Myocyte (in vitro differentiated cells): ENCODE data around the gene PCDHGA1. TPM values are rescaled to one million over a fixed set of nuclear protein-coding genes. Genes with fewer than 3 reads are reported as not detected.
"Not testable (repeated sequence)": the region's sequence is repeated elsewhere in the genome, so short reads cannot be mapped to it uniquely, and the experiment has no call there.

Experiments
- DNase-seq: peaks from one replicate; pipeline ENCODE4 v3.0.0-alpha.2; 2012; ENCODE audit warnings: low read depth
- total RNA-seq: library from RNA; depleted of rRNA; stranded (reverse); fragments of >200 nt; gene quantifications from 2 replicates; pipeline ENCODE4 v1.2.3, GENCODE V29; 2014

The PCDHGA1 gene
- total RNA-seq, 1 donor from 2014 or later: 5.9 TPM

DNA sequence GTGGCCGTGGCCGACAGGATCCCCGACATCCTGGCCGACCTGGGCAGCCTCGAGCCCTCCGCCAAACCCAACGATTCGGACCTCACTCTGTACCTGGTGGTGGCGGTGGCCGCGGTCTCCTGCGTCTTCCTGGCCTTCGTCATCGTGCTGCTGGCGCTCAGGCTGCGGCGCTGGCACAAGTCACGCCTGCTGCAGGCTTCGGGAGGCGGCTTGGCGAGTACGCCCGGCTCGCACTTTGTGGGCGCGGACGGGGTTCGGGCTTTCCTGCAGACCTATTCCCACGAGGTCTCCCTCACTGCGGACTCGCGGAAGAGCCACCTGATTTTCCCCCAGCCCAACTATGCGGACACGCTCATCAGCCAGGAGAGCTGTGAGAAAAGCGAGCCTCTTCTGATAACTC lies 15.7 kb downstream of the PCDHGA1 start:
- not testable (repeated sequence) for DNase-seq

DNA sequence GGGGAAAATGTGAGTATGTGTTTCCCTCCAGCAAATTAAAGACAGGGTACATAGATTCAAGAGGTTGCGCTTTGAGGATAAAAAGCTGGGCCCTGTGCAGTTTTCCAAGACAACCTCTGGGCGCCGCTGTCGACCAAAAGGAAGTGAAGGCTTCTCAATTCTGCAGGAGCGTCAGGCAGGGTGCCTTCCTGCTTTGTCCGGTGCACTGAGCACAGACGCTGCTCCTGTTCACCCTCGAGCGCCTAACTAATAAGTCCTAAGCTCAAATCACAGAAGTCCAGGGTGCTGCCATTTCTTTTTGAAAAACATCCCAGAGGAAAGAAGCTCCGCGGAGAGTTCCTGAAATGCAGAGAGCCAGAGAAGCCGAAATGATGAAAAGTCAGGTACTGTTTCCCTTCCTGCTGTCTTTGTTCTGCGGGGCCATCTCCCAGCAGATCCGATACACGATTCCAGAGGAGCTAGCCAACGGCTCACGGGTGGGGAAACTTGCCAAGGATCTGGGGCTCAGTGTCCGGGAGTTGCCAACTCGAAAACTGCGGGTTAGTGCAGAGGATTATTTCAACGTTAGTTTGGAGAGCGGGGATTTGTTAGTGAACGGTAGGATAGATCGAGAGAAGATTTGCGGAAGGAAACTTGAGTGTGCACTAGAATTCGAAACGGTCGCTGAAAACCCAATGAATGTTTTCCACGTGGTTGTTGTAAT lies 19.8 kb downstream of the PCDHGA1 start, which contains the start of gene PCDHGB1:
TSS of gene PCDHGB1 (plus strand) at position 183 of the 703 bp plus-strand sequence. CDS start at position 345, 162 bp downstream.
- DNase-seq: peak; percentile 72

DNA sequence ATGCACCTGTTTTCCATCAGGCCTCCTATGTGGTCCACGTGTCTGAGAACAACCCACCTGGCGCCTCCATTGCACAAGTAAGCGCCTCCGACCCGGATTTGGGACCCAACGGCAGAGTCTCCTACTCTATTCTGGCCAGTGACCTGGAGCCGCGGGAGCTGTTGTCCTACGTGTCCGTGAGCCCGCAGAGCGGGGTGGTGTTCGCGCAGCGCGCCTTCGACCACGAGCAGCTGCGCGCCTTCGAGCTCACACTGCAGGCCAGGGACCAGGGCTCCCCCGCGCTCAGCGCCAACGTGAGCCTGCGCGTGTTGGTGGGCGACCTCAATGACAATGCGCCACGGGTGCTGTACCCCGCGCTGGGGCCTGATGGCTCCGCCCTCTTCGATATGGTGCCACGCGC lies 21.3 kb downstream of the PCDHGA1 start:
- no peak for DNase-seq

DNA sequence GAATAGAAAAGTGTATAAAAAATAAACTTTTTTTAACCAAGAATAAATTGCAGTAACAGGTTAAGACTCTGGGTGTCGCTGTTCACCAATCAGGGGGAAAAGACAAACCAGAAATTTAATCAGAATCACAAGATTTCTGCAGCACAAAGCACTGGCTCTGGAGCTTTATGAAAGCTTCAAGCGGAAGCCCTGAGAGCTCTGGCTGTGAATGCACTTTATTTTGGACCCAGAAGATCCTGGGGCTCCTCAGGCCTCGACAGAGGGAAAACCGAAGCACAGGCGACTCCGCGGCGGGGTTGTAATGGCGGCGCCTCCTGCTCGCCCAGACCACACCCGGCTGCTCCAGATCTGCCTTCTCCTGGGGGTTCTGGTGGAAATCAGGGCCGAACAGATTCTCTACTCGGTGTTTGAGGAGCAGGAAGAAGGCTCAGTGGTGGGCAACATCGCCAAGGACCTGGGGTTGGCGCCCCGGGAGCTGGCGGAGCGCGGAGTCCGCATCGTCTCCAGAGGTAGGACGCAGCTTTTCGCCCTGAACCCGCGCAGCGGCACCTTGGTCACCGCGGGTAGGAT lies 24.7 kb downstream of the PCDHGA1 start, which contains the start of gene PCDHGA4:
TSS of gene PCDHGA4 (plus strand) at position 122 of the 570 bp plus-strand sequence. CDS start at position 209, 87 bp downstream.
- no peak for DNase-seq

DNA sequence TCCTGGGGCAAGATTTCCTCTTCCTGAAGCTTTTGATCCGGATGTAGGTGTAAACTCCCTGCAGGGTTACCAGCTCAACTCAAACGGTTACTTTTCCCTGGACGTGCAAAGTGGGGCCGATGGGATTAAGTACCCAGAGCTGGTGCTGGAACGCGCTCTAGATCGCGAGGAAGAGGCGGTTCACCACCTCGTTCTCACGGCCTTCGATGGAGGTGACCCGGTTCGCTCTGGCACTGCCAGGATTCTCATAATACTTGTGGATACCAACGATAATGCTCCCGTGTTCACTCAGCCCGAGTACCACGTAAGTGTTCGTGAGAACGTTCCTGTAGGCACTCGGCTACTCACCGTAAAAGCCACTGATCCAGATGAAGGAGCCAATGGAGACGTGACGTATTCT lies 25.3 kb downstream of the PCDHGA1 start:
- DNase-seq: no peak

DNA sequence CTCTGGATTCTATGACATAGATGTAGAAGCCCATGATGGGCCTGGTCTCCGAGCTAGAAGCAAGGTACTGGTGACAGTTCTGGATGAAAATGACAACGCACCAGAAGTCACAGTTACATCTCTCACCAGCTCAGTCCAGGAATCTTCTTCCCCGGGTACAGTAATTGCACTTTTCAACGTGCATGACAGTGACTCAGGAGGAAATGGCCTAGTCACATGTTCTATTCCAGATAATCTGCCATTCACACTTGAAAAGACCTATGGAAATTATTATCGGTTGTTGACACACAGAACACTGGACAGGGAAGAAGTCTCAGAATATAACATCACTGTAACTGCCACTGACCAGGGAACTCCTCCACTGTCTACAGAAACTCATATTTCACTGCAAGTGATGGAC lies 25.8 kb downstream of the PCDHGA1 start:
- DNase-seq: no peak

DNA sequence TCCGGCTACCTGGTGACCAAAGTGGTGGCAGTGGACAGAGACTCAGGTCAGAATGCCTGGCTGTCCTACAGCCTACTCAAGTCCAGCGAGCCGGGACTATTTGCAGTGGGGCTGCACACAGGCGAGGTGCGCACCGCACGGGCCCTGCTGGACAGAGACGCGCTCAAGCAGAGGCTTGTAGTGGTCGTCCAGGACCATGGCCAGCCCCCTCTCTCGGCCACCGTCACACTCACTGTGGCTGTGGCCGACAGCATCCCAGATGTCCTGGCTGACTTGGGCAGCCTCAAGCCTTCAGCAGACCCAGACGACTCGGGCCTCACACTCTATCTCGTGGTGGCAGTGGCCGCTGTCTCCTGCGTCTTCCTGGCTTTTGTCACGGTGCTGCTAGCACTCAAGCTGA lies 26.6 kb downstream of the PCDHGA1 start:
- DNase-seq: no peak

DNA sequence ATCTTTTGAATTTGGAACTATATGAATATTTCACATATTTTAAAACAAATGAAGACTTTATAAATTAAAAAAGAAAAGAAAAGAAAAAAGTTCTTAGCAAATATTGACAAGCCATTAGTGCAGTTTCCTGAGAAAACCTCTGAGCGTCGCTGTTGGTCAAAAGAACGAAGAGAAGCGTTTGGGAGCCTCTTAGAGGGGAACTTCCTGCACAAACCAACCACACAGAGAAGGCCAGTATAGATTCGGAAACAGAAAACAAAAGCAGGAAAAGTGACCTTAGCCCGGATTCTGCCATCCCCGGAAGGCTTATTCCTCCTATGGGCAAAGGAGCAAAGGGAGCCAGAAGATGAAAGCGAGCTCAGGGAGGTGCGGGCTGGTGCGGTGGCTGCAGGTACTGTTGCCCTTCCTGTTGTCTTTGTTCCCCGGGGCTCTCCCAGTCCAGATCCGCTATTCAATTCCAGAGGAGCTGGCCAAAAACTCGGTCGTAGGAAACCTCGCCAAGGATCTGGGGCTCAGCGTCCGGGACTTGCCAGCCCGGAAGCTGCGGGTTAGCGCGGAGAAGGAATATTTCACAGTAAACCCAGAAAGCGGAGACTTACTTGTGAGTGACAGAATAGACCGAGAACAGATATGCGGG lies 29.6 kb downstream of the PCDHGA1 start, which contains the start of gene PCDHGB2:
TSS of gene PCDHGB2 (plus strand) at position 205 of the 637 bp plus-strand sequence. CDS start at position 347, 142 bp downstream.
- peak; percentile 72 for DNase-seq

DNA sequence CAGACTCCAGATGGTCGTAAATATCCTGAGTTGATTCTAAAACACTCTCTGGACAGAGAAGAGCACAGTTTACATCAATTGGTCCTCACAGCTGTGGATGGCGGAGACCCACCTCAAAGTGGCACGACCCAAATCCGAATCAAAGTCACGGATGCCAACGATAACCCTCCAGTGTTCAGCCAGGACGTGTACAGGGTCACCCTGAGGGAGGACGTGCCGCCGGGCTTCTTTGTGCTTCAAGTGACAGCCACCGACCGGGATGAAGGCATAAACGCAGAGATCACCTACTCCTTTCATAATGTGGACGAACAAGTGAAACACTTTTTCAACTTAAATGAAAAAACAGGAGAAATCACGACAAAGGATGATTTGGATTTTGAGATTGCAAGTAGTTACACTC lies 30.4 kb downstream of the PCDHGA1 start:
- DNase-seq: no peak

DNA sequence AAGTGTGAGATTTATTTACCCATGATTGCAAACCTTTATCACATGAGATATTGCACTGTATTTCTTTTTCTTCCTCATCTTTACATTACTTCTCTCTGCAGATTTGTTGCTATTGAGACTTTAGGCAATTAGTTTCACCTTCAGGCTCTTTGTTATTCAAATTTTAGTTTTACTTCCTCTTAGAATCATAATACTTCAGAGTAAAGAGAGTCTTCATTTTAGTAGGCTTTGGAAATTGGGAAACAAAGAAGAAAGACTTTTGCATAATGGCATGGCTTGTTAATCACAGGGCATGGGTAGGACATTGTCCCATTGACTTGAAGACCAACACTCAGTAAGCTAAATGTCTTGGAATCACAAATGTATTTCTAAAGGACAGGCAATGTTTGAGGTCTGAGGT lies 32.4 kb downstream of the PCDHGA1 start:
- DNase-seq: no peak

DNA sequence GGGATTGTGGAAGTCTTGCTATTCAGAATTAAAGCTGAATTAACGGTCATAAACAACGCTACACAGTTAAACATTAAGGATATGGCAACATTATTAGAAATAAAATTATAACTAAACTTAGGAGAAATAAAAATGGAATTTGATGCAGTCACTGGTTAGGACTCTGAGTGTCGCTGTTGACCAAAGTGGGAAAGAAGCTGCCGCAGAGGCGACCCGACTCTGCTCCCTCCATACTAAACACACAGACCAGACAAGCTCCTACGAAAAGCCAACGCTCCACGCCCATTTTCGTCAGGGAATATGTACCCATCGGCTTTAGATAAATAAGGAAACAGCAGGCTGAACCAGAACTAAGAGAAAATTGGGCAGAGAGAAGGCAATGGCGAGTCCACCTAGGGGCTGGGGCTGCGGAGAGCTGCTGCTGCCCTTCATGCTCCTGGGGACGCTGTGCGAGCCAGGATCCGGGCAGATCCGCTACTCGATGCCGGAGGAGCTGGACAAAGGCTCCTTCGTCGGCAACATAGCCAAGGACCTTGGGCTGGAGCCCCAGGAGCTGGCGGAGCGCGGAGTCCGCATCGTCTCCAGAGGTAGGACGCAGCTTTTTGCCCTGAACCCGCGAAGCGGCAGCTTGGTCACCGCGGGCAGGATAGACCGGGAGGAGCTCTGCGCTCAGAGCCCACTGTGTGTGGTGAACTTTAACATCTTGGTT lies 33.8 kb downstream of the PCDHGA1 start, which contains the start of gene PCDHGA5:
TSS of gene PCDHGA5 (plus strand) at position 211 of the 709 bp plus-strand sequence. CDS start at position 380, 169 bp downstream.
- DNase-seq: no peak

DNA sequence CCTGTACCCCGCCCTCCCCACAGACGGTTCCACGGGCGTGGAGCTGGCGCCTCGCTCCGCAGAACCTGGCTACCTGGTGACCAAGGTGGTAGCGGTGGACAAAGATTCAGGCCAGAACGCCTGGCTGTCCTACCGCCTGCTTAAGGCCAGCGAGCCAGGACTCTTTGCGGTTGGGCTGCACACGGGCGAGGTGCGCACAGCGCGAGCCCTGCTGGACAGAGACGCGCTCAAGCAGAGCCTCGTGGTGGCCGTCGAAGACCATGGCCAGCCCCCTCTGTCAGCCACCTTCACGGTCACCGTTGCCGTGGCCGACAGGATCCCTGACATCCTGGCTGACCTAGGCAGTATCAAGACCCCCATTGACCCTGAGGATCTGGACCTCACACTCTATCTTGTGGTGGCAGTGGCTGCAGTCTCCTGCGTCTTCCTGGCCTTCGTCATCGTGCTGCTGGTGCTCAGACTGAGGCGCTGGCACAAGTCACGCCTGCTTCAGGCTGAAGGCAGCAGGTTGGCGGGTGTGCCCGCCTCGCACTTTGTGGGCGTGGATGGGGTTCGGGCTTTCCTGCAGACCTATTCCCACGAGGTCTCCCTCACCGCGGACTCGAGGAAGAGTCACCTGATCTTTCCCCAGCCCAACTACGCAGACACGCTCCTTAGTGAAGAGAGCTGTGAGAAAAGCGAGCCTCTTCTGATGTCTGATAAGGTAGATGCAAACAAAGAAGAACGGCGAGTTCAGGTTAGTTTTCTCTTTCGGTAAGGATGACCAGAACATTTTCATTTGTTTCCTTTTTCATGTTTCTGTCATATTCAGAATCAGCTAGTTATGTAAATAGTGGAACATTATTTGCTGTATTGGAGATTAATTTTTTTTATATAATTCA lies 35.9 kb downstream of the PCDHGA1 start:
- no peak for DNase-seq

DNA sequence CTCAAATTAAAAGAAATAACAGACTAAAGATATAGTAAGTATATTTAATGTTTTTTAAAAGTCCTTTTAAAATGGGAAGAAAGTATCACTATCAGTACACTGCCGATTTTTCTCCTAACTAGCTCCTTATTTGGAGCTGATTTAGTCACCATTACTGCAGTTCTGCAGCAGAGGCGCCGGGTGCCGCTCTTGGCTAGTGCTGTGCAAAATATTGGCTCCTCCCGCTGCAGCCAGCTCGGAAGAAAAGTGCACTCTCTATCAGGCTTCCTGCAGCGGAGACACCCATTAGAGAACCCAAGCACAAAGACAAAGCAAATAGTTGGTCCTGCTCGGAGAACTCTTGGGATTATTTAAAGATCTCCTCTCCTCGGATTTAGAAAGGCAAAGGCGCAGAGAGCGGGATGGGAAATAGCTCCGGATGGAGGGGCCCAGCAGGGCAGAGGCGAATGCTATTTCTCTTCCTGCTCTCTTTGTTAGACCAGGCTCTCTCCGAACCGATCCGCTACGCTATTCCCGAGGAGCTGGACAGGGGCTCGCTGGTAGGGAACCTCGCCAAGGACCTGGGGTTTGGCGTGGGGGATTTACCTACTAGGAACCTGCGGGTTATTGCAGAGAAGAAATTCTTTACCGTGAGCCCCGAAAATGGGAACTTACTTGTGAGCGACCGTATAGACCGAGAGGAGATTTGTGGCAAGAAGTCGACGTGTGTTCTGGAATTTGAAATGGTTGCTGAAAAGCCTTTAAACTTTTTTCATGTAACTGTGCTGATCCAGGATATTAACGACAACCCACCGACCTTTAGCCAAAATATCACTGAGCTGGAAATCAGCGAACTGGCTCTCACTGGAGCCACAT lies 39.9 kb downstream of the PCDHGA1 start, which contains the start of gene PCDHGB3:
TSS of gene PCDHGB3 (plus strand) at position 249 of the 855 bp plus-strand sequence. CDS start at position 402, 153 bp downstream.
- DNase-seq: no peak

DNA sequence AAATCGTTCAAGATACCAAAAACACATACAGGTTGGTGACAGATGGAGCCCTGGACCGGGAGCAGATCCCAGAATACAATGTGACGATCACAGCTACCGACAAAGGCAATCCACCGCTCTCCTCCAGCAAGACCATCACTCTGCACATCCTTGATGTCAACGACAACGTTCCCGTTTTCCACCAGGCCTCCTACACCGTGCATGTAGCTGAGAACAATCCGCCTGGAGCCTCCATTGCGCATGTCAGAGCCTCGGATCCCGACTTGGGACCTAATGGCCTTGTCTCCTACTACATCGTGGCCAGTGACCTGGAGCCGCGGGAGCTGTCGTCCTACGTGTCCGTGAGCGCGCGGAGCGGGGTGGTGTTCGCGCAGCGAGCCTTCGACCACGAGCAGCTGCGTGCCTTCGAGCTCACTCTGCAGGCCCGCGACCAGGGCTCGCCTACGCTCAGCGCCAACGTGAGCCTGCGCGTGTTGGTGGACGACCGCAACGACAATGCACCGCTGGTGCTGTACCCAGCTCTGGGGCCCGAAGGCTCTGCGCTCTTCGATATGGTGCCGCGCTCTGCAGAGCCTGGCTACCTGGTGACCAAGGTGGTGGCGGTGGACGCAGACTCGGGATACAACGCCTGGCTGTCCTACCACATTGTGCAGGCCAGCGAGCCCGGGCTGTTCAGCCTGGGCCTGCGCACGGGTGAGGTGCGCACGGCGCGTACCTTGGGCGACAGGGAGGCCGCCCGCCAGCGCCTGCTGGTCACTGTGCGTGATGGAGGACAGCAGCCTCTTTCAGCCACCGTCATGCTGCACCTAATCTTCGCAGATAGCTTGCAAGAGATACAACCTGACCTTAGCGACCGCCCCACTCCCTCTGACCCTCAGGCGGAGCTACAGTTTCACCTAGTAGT lies 41.5 kb downstream of the PCDHGA1 start:
- DNase-seq: no peak

DNA sequence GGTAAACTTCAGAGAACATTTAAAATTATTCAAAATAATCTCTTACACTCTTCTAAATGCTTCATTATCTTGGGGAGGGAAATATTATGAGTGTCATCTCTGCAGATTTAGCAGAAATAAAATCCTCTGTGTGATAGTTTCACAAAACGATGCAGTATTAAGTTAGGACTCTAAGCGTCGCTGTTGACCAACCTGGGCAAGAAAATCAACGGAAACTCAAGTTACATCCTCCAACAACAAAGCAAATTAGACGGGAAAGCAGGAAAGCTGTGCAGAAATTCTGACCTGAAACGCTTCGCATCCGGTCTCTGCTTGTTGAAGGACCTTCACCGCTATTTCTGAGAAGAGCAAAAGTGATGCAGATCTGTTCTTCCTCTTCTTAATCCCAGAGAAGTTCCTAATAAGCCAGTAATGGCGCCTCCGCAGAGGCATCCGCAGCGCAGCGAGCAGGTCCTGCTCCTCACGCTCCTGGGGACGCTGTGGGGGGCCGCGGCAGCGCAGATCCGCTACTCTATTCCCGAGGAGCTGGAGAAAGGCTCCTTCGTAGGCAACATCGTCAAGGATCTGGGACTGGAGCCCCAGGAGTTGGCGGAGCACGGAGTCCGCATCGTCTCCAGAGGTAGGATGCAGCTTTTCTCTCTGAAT lies 43.5 kb downstream of the PCDHGA1 start, which contains the start of gene PCDHGA6:
TSS of gene PCDHGA6 (plus strand) at position 219 of the 645 bp plus-strand sequence. CDS start at position 412, 193 bp downstream.
- no peak for DNase-seq

DNA sequence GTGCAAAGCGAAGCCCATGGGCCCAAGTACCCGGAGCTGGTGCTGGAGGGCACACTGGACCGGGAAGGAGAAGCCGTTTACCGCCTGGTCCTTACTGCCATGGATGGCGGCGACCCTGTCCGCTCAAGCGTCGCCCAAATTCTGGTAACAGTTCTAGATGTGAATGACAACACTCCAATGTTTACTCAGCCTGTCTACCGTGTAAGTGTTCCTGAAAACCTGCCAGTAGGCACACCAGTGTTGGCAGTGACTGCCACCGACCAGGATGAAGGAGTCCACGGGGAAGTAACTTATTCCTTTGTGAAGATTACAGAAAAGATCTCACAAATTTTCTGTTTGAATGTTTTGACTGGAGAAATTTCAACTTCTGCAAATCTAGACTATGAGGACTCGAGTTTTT lies 44.3 kb downstream of the PCDHGA1 start:
- no peak for DNase-seq

DNA sequence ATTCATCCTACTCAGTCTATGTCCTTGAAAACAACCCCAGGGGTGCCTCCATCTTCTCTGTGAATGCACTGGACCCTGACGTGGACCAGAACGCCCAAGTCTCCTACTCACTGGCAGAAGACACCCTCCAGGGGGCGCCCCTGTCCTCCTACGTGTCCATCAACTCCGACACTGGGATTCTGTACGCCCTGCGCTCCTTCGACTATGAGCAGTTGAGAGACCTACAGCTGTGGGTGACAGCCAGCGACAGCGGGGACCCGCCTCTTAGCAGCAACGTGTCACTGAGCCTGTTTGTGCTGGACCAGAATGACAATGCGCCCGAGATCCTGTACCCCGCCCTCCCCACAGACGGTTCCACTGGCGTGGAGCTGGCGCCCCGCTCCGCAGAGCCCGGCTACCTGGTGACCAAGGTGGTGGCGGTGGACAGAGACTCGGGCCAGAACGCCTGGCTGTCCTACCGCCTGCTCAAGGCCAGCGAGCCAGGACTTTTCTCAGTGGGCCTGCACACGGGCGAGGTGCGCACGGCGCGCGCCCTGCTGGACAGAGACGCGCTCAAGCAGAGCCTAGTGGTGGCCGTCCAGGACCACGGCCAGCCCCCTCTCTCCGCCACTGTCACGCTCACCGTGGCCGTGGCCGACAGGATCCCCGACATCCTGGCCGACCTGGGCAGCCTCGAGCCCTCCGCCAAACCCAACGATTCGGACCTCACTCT lies 45.3 kb downstream of the PCDHGA1 start:
- not testable (repeated sequence) for DNase-seq
